Astrocyte (in vitro differentiated cells and primary cell): ENCODE measurements around the gene EPB42. TPM values are rescaled to one million over a fixed set of nuclear protein-coding genes. Genes with fewer than 3 reads are reported as not detected.

ENCODE experiments used
- DNase-seq: peaks from one replicate; pipeline ENCODE4 v3.0.0-alpha.2; 2010; ENCODE audit warnings: low read depth
- FAIRE-seq: peaks from 2 replicates; lab custom pipeline; 2011; peaks lifted over from hg19 to GRCh38; lab: Jason Lieb, UNC
- H2AFZ ChIP-seq: 2 replicates; pipeline ENCODE4 v1.6.0; 2012; ENCODE audit warnings: low read depth, low read length, inconsistent platforms
- H3K27ac ChIP-seq: 2 replicates; pipeline ENCODE4 v1.5.1; 2011; ENCODE audit warnings: low read depth, low read length, inconsistent platforms
- H3K27me3 ChIP-seq: 2 replicates; pipeline ENCODE4 v1.6.0; 2011; ENCODE audit warnings: low read length, inconsistent platforms; ENCODE audit not compliant: insufficient read depth
- H3K36me3 ChIP-seq: 2 replicates; pipeline ENCODE4 v1.5.1; 2011; ENCODE audit warnings: low read length, inconsistent platforms; ENCODE audit not compliant: insufficient read depth
- H3K4me1 ChIP-seq: 2 replicates; pipeline ENCODE4 v1.5.1; 2011; ENCODE audit warnings: low read length, inconsistent platforms; ENCODE audit not compliant: insufficient read depth
- H3K4me2 ChIP-seq: 2 replicates; pipeline ENCODE4 v1.6.0; 2012; ENCODE audit warnings: low read length, inconsistent platforms
- H3K4me3 ChIP-seq: 2 replicates; pipeline ENCODE4 v1.5.1; 2011; ENCODE audit warnings: low read depth, mild to moderate bottlenecking, low read length, inconsistent platforms; ENCODE audit not compliant: insufficient read depth
- H3K79me2 ChIP-seq: 2 replicates; pipeline ENCODE4 v1.6.0; 2012; ENCODE audit warnings: mild to moderate bottlenecking, low read length, inconsistent platforms; ENCODE audit not compliant: insufficient read depth
- H3K9ac ChIP-seq: 2 replicates; pipeline ENCODE4 v1.6.0; 2012; ENCODE audit warnings: mild to moderate bottlenecking, low read length, inconsistent platforms
- H3K9me3 ChIP-seq: 2 replicates; pipeline ENCODE4 v1.5.1; 2012; ENCODE audit warnings: low read depth, mild to moderate bottlenecking, low read length, inconsistent platforms; ENCODE audit not compliant: insufficient read depth
- H4K20me1 ChIP-seq: 2 replicates; pipeline ENCODE4 v1.6.0; 2012; ENCODE audit warnings: low read length, inconsistent platforms; ENCODE audit not compliant: insufficient read depth
- H3K27ac Mint-ChIP-seq: one replicate; pipeline ENCODE4 v1.8.0; 2021; ENCODE audit warnings: mild to moderate bottlenecking, mixed read lengths; ENCODE audit not compliant: unreplicated experiment
- H3K27me3 Mint-ChIP-seq: one replicate; pipeline ENCODE4 v1.8.0; 2021; ENCODE audit warnings: low read depth, mixed read lengths; ENCODE audit not compliant: unreplicated experiment
- H3K36me3 Mint-ChIP-seq: one replicate; pipeline ENCODE4 v1.8.0; 2021; ENCODE audit warnings: low read depth, mixed read lengths; ENCODE audit not compliant: unreplicated experiment
- H3K4me1 Mint-ChIP-seq: one replicate; pipeline ENCODE4 v1.8.0; 2021; ENCODE audit warnings: low read depth, mixed read lengths; ENCODE audit not compliant: unreplicated experiment
- H3K4me3 Mint-ChIP-seq: one replicate; pipeline ENCODE4 v1.8.0; 2021; ENCODE audit warnings: mild to moderate bottlenecking, moderate library complexity, mixed read lengths; ENCODE audit not compliant: unreplicated experiment
- H3K9me3 Mint-ChIP-seq: one replicate; pipeline ENCODE4 v1.8.0; 2021; ENCODE audit warnings: mild to moderate bottlenecking, mixed read lengths; ENCODE audit not compliant: unreplicated experiment
- EZH2 ChIP-seq: IDR thresholded peaks from 2 replicates; pipeline ENCODE4 v1.6.1; 2012; ENCODE audit warnings: mild to moderate bottlenecking, low read length, inconsistent platforms; ENCODE audit not compliant: insufficient read depth
- total RNA-seq: library from RNA; stranded (reverse); gene quantifications from 2 replicates; pipeline ENCODE4 v1.2.1, GENCODE V29; 2021
- TF ChIP-seq, protein P1 (sequence below): IDR thresholded peaks from 2 replicates; pipeline ENCODE4 v1.5.1; 2011; ENCODE audit warnings: low read depth, mild to moderate bottlenecking, inconsistent platforms, low read length, moderate library complexity; ENCODE audit not compliant: insufficient read depth

The EPB42 gene
- total RNA-seq, 1 donor from 2014 or later, result not detected

DNA sequence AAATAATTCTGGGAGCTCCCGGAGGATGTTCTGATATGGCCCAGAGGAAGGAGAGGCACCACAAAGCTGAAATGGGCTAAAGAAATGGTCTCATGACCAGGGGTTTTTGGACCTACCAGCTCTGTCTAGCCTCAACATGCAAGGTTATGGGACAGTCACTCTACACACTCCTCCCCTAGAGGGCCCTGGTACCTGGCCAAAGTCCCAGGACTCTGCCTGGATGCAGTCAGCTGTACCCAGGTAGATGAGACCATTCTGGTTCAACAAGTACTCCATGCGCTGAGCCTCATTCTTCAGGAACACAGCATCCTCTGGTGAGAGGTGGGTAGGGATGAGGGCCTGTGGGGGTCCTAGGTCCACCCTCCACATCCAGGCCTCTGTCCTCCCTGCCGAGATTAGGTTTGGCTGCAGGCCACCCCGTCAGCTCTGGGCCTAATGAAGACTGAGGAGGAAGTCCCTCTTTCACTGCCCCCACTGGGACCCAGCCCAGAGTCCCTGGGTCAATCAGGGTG is 9.5 kb downstream of the EPB42 start:
- no peak for TF ChIP-seq EZH2
- TF ChIP-seq, protein P1, sequence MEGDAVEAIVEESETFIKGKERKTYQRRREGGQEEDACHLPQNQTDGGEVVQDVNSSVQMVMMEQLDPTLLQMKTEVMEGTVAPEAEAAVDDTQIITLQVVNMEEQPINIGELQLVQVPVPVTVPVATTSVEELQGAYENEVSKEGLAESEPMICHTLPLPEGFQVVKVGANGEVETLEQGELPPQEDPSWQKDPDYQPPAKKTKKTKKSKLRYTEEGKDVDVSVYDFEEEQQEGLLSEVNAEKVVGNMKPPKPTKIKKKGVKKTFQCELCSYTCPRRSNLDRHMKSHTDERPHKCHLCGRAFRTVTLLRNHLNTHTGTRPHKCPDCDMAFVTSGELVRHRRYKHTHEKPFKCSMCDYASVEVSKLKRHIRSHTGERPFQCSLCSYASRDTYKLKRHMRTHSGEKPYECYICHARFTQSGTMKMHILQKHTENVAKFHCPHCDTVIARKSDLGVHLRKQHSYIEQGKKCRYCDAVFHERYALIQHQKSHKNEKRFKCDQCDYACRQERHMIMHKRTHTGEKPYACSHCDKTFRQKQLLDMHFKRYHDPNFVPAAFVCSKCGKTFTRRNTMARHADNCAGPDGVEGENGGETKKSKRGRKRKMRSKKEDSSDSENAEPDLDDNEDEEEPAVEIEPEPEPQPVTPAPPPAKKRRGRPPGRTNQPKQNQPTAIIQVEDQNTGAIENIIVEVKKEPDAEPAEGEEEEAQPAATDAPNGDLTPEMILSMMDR, result no peak
- Mint-ChIP-seq H3K4me1 (no peaks in the 10 kb centered on the region), H3K27me3 (peaks cover 63% of the 10 kb centered on the region), H3K27ac (no peak overlapping the region), H3K9me3 (no peaks in the 10 kb centered on the region), H3K4me3 (no peak overlapping the region), H3K36me3 (peaks cover 5% of the 10 kb centered on the region)
- Histone ChIP-seq H3K9ac (no peak overlapping the region), H2AFZ (no peak overlapping the region), H3K4me3 (no peak overlapping the region), H4K20me1 (no peaks in the 10 kb centered on the region), H3K4me2 (no peak overlapping the region), H3K4me1 (no peaks in the 10 kb centered on the region), H3K27ac (no peak overlapping the region), H3K79me2 (no peaks in the 10 kb centered on the region), H3K27me3 (peaks cover 33% of the 10 kb centered on the region), H3K36me3 (no peaks in the 10 kb centered on the region), H3K9me3 (no peaks in the 10 kb centered on the region)
- FAIRE-seq (no peak), DNase-seq (no peak)

GRCh38 chr15:43210807-43211206 is 10.0 kb downstream of the EPB42 start:
- H3K4me1 ChIP-seq, result no peaks in the 10 kb centered on the region
- H3K79me2 ChIP-seq, result no peaks in the 10 kb centered on the region
- no peak overlapping the region for H2AFZ ChIP-seq
- Mint-ChIP-seq H3K36me3 (peaks cover 5% of the 10 kb centered on the region), H3K9me3 (no peaks in the 10 kb centered on the region), H3K4me1 (no peaks in the 10 kb centered on the region), H3K27ac (no peak overlapping the region), H3K4me3 (no peak overlapping the region), H3K27me3 (peaks cover 67% of the 10 kb centered on the region)
- H3K36me3 ChIP-seq, result no peaks in the 10 kb centered on the region
- no peak overlapping the region for H3K27ac ChIP-seq
- FAIRE-seq (no peak), DNase-seq (no peak)
- H3K4me2 ChIP-seq, result no peak overlapping the region
- H4K20me1 ChIP-seq, result no peaks in the 10 kb centered on the region
- TF ChIP-seq, protein P1, result no peak
- no peak for TF ChIP-seq EZH2
- H3K4me3 ChIP-seq, result no peak overlapping the region
- H3K9me3 ChIP-seq, result no peaks in the 10 kb centered on the region
- peaks cover 33% of the 10 kb centered on the region for H3K27me3 ChIP-seq
- H3K9ac ChIP-seq, result no peak overlapping the region

- Mint-ChIP-seq H3K9me3 (no peaks in the 10 kb centered on the region), H3K27me3 (peaks cover 73% of the 10 kb centered on the region), H3K27ac (no peak overlapping the region), H3K4me3 (no peak overlapping the region), H3K4me1 (no peaks in the 10 kb centered on the region), H3K36me3 (peaks cover 5% of the 10 kb centered on the region)
- no peak overlapping the region for H3K4me2 ChIP-seq
- no peak for FAIRE-seq
- no peak overlapping the region for H3K9ac ChIP-seq
- H3K36me3 ChIP-seq, result no peaks in the 10 kb centered on the region
- TF ChIP-seq, protein P1, result no peak
- no peak for TF ChIP-seq EZH2
- H2AFZ ChIP-seq, result no peak overlapping the region
- H3K27me3 ChIP-seq, result peaks cover 33% of the 10 kb centered on the region
- no peaks in the 10 kb centered on the region for H3K9me3 ChIP-seq
- H3K27ac ChIP-seq, result no peak overlapping the region
- DNase-seq, result no peak
- H3K4me3 ChIP-seq, result no peak overlapping the region
- no peaks in the 10 kb centered on the region for H4K20me1 ChIP-seq
- H3K79me2 ChIP-seq, result no peaks in the 10 kb centered on the region
- H3K4me1 ChIP-seq, result no peaks in the 10 kb centered on the region
These were observed 10.6 kb downstream of the EPB42 start for GRCh38 chr15:43210172-43210745.
